ENCODE data around the gene RIPK3.
"Not testable (repeated sequence)": the region's sequence is repeated elsewhere in the genome, so short reads cannot be mapped to it uniquely, and the experiment has no call there.

RIPK3 gene

DNA sequence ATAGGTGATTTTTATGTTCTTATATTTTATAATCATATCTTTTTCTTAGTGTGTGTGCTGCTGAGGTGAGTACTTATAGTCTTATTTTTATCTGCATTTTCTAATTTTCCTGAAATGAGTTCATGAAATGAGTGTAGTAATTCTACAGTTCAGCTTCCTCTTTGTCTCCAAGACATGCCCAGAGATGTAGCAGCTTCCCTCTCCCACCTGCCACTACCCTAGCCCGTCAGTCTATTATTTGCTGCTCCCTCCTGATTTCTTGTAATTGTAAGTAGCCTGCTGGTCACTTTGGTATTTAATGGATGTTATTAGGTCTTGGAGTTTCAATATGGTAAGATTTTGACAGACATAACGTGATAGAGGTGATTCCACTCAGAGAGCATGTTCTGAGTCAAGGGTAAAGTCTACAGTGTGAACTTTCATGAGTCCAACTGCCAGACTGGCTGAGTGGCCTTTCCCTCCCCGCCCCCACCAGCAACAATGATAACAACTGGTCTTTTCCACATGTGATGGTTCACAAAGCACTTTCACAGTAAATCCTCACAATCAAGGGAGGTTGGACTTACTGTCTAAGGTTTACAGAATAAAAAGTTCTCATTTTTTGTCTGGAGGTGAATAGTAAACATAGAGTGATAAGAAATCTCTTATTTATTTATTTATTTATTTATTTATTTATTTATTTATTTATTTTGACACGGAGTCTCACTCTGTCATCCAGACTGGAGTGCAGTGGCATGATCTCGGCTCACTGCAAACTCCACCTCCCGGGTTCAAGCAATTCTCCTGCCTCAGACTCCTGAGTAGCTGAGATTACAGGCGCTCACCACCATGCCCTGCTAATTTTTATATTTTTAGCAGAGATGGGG, 4.2 kb upstream of the RIPK3 start:
- no peak for DNase-seq

DNA sequence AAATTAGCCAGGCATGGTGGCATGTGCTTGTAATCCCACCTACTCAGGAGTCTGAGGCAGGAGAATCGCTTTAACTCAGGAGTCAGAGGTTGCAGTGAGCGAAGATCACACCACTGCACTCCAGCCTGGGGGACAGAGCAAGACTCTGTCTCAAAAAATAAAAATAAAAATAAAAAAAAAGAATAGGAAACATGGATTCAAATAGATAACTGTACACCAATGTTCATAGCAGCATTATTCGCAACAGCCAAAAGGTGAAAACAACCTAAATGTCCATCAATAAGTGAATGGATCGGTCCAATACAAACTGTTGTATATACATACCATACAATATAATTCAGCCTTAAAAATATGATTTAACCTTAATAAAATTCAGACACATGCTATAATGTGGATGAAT, 3.1 kb upstream of the RIPK3 start:
- DNase-seq: no peak

DNA sequence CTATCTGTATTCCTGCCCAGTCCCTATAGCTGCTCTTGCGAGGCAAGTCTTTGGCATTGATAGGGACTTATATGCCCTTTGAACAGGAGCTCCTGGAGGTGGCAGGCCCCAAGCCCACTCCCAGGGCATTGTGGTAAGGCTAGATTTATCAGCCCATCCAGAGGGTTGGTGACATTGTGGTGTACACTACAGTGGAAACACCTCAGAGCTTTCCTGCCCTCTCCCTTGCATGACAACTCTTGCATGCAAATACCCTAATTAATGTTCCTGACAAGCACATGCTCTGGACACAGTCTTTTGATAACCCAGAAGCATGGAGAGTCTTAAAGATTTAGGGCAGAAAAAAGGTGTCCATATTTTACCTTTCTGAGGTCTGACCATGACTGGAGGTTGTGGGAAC, 815 bp upstream of the RIPK3 start:
- DNase-seq: no peak

DNA sequence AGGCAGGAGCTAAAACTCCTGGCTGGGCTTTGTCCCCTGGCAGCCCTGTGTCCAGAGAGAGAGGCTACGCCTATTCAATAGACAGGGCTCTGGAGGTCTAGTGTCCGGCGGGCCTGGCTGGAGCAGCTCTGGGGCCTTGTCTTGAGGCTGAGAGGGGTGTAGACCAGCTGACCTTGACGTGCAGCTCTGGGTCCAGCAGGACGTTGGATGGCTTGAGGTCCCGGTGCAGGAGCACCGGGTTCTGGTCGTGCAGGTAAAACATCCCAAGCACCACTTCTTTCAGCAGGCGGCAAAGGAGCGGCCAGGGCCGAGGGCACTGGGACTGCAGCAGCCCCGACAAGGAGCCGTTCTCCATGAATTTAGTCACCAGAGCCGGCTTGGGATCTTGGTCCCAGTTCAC, 948 bp downstream of the RIPK3 start:
- DNase-seq: no peak

- DNase-seq: no peak
These were observed 2.0 kb downstream of the RIPK3 start for GRCh38 chr14:24337824-24338175.

DNA sequence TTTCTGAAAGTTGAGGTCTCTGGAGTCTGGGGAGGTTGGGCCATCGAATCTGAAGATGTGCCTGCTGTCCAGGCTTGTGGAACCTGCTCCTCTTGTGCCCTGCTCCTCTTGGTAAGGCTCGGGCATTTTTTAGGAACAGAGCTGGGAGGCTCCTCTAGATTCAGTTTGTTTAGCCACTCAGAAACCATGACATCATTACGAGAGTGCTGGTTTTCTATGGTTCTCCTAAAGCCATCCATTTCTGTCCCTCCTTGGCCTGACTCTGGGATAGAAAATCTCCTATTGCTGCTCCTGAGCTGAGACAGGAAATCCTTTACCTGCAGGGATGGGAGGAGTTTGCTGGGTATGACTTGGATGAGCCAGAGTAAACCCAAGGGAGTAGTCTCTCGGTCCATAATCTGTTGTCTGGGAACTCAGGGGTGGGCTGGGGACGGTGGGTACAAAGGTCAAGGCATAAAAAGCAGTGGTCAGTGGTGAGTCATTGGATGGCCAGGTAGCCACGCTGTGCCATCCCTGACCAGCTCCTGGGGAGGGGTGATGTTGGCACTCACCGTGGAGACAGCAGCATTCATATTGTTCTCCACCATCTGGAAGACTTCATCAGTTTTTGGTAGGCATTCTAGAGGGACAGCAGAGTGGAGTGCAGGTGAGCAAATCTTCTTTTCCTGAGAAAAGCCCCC, 2.5 kb downstream of the RIPK3 start:
- DNase-seq: no peak

- no peak for DNase-seq
These were observed 4.2 kb downstream of the RIPK3 start for GRCh38 chr14:24335461-24336171.

DNA sequence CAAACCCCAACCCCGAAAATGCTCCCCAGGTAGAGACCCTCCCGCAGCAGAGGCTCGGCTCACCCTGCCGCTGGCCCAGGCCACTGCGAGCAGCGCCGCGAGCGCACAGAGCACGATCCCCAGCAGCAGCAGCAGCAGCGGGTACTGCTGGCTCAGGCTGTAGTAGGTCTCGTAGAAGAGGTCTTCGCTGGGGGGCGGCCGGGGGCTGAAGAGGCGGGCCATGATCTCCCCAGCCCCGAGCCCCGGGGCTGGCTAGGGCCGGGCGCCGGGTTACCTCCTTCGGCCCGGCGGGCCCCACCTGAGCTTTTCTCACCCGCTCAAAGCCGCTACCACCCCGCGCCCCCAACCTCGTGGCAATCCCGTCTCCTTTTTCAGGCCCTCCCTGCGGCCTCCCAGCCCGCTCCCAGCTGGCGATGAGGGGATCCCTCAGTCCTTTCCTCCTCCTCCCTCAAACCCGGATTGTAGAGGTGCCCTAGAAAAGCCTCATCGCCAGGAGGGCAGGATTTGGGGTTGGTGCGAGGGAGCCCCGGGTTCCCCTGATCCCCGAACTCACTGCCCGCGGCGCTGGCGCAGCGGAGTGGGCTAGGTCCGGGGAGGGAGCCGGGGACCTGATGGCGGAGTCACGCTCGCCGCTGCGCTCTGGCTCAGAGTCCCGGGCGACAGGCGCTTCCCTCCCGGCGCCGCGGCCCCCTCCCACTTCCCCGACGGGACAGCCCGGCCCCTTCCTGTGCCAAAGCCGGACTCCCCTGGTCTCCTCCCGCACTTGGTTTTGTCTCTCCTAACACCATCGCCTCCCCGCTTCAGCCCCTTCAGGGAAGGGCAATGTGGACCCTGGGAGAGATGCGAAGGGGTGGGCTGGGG, 5.1 kb downstream of the RIPK3 start, which contains the start of gene ADCY4:
Gene ADCY4 (minus strand): TSS at position 641 of the 861 bp plus-strand sequence. CDS start 419 bp downstream, at position 222.
- no peak for DNase-seq

DNA sequence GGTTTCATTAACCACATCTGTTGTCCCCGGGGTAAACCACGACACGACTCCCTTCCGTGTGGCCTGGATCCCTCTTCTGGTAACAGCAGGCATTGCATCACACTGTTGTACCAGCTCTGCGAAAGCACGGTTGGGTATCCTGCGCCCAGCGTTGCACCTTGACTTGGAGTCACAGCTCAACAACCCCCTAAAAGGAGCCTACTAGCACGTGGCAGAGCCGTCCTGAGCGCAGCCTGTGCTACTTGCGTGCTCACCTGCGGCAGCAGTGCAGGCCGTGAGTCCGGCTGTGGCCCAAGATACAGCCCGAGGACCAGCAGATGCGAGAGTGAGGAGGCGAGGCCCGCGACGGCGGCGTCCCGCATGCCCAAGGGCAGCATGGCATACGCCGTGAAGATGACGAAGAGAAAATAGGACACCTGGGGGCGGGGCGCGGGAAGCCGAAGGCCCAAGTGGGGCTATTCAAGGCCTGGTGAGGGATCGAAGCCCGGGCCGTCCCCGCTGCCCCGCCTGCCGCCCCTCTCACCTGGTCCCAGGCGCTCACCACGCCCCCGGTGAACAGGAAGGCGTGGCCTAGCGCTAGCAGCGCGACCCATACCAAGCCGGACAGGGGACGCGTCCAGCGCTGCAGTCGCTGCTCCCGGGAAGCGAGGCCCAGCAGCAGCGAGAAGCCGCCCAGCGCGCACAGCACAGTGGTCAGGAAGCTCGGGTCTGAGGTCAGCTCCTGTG, 7.4 kb downstream of the RIPK3 start:
- DNase-seq: peak; percentile 81 to 84

- no peak for DNase-seq
These were observed 8.0 kb downstream of the RIPK3 start for GRCh38 chr14:24331731-24332267.

- DNase-seq: no peak
These were observed 8.7 kb downstream of the RIPK3 start for GRCh38 chr14:24330973-24331674.

GRCh38 chr14:24329736-24330135, 10.1 kb downstream of the RIPK3 start:
- peak in 1 of 2 donors; percentile 59 for DNase-seq

- peak in 1 of 2 donors; percentile 16 for DNase-seq
These were observed 10.6 kb downstream of the RIPK3 start for GRCh38 chr14:24329073-24329663.

DNA sequence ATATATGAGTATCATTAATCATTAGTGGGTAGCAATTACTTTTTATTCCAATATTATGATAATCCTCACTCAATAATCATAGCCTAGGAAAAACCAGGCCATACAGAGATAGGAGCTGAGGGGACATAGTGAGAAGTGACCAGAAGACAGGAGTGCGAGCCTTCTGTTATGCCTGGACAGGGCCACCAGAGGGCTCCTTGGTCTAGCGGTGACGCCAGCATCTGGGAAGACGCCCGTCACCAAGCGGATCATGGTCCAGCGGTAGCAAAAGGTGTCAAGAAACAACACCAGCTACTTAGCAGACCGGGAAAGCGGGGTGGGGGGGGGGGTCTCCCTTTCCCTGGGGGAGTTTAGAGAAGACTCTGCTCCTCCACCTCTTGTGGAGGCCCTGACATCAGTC, 11.9 kb downstream of the RIPK3 start:
- DNase-seq: not testable (repeated sequence)

DNA sequence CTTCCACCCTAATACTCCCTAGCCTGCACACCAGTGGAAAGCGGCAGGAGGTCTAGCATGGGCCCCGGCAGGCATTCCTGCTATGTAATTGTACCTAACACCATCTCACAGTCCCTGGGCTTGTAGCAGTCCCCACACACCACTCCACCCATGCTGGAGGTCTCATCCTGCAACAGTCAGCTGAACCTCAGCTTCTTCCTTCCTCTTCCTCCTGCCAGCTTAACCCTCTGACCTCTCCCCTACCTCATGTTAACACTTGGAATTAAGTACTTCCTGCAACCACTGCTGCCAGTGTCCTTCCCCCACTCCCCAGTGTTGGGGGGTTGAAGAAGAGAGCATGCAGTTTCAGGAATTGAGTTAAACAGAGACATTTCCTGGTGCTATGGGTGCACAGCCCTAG, 12.5 kb downstream of the RIPK3 start:
- DNase-seq: peak in 1 of 2 donors; percentile 14

GRCh38 chr14:24325963-24326362, 13.8 kb downstream of the RIPK3 start:
- DNase-seq: no peak

GRCh38 chr14:24325041-24325530, 14.7 kb downstream of the RIPK3 start:
- no peak for DNase-seq

- no peak for DNase-seq
These were observed 15.8 kb downstream of the RIPK3 start for GRCh38 chr14:24324024-24324423.

DNA sequence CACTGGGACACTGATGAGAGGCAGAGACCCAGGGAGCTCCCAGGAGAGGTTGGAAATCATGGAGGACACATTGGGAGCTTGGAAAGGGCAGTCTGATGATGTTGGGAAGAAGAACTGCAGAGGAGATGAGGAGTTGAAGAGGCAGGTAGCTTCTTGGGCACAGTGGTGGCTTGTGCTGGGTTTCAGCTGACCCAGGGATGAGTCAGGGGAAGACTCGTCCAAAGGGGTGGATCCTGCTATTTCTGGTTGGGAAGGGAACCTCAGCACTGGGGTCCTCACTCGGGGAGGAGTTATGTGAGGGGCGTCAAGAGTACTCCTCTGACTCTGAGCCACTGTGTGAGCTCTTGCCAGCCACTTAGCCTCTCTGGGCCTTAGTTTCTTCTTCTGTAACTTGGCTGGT, 16.4 kb downstream of the RIPK3 start:
- DNase-seq: no peak

- DNase-seq: no peak
These were observed 17.1 kb downstream of the RIPK3 start for GRCh38 chr14:24322672-24323071.

Measured in stimulated activated CD4-positive, alpha-beta T cell treated with anti-CD3 and anti-CD28 coated beads, Interleukin-2, amount 100 ng/mL, for 24 hours (primary cell).